Measurements from ENCODE around the gene LYZ.

Gene LYZ

DNA sequence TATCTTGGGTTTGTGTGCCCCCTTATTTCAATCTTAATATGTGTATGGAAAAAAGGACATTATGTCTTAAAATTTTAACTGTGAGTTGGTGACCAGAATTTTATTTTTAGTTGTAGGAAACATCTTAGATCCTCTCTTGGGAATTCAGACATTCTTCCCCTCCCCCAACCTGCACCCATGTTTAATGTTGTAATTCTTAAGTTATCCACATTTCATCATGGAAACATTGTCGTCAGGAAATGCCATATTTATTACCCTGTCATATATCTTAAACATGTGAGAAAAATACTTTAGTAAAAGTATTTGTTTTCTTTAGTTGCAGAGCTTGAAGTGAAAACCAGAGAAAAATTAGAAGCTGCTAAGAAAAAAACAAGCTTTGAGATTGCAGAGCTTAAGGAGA, 41.6 kb downstream of the LYZ start:
- DNase-seq, result no peak

- no peak for DNase-seq
These were observed 44.2 kb downstream of the LYZ start for GRCh38 chr12:69392179-69392928.

- DNase-seq, result no peak
These were observed 47.9 kb downstream of the LYZ start for GRCh38 chr12:69396041-69396440.

GRCh38 chr12:69396963-69397362, 48.8 kb downstream of the LYZ start:
- DNase-seq, result no peak

DNA sequence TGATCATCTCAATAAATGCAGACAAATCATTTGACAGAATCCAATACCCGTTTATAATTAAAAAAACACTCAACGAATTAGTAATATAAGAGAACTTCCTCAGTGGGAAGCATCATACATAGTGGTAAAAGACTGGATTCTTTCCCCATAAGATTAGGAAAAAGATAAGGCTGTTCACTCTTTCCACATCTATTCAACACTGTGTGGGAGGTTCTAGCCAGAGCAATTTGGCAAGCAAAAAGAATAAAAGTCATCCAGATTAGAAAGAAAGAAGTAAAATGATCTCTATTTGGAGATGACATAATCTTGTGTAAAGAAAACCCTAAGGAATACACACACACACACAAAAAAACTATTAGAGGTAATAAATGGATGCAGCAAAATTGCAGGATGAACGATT, 49.8 kb downstream of the LYZ start:
- no peak for DNase-seq

- no peak for DNase-seq
These were observed 53.8 kb downstream of the LYZ start for GRCh38 chr12:69401940-69402339.
